BJ (cell line): ENCODE data around the gene DPYSL3. TPM values are rescaled to one million over a fixed set of nuclear protein-coding genes. Genes with fewer than 3 reads are reported as not detected.

ENCODE experiments used
- CTCF ChIA-PET: fragments of 350-600 bp; formaldehyde crosslinking; extraction: SDS; loops from one replicate; lab custom pipeline; 2021; ENCODE audit warnings: antibody characterized with exemption, inconsistent platforms; lab: Yijun Ruan, JAX
- POLR2A ChIA-PET: fragments of 300-600 bp; sonication (Branson Sonifier 250); formaldehyde crosslinking; extraction: SDS; loops from one replicate; lab custom pipeline; 2021; ENCODE audit warnings: antibody characterized with exemption; lab: Charles Lee
- DNase-seq: peaks from one replicate; pipeline ENCODE4 v3.0.0-alpha.2; 2011; ENCODE audit warnings: low read depth
- H3K27me3 ChIP-seq: 2 replicates; pipeline ENCODE4 v1.6.0; 2011; ENCODE audit warnings: low read length; ENCODE audit not compliant: control insufficient read depth, insufficient read depth
- H3K36me3 ChIP-seq: 2 replicates; pipeline ENCODE4 v1.5.1; 2011; ENCODE audit warnings: low read length; ENCODE audit not compliant: control insufficient read depth, insufficient read depth
- H3K4me3 ChIP-seq: 2 replicates; pipeline ENCODE4 v1.5.1; 2011; ENCODE audit warnings: low read depth, mild to moderate bottlenecking, control low read depth, low read length
- polyA plus RNA-seq: library from polyadenylated mRNA; depleted of rRNA; stranded (reverse); fragments of >200 nt; gene quantifications from 2 replicates; pipeline ENCODE4 v1.2.3, GENCODE V29; 2011
- TF ChIP-seq, protein P1 (sequence below): IDR thresholded peaks from 2 replicates; pipeline ENCODE4 v1.5.1; 2011; ENCODE audit warnings: low read depth, mild to moderate bottlenecking, control low read depth, inconsistent platforms, low read length, moderate library complexity; ENCODE audit not compliant: insufficient read depth

The DPYSL3 gene
- polyA plus RNA-seq, 1 experiment: 49.6 TPM

DNA sequence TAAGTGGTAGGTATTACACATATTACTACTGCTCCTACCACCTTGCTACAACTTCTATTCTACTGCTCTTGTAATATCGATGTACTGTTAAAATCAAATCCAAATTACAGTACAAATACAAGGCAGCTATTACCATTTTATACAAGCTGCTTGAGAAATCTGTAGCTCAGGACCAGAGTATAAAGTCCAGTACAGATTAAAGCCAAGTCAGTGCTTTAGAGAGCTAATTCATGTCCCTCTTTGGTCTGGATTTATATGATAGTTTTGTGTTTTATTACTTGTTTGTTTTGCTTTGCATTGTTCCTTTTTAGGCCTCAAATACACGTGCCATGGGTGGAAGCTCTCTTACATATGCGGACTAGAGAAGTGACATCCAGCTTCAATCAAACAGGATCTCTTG is 75.8 kb downstream of the DPYSL3 start:
- POLR2A ChIA-PET: no interaction called here
- CTCF ChIA-PET: interaction anchor here (1.4 kb wide), 1 partner anchor 10 kb away, joined by 3 read pairs; no protein-coding TSS in a partner anchor
- TF ChIP-seq, protein P1, sequence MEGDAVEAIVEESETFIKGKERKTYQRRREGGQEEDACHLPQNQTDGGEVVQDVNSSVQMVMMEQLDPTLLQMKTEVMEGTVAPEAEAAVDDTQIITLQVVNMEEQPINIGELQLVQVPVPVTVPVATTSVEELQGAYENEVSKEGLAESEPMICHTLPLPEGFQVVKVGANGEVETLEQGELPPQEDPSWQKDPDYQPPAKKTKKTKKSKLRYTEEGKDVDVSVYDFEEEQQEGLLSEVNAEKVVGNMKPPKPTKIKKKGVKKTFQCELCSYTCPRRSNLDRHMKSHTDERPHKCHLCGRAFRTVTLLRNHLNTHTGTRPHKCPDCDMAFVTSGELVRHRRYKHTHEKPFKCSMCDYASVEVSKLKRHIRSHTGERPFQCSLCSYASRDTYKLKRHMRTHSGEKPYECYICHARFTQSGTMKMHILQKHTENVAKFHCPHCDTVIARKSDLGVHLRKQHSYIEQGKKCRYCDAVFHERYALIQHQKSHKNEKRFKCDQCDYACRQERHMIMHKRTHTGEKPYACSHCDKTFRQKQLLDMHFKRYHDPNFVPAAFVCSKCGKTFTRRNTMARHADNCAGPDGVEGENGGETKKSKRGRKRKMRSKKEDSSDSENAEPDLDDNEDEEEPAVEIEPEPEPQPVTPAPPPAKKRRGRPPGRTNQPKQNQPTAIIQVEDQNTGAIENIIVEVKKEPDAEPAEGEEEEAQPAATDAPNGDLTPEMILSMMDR: no peak
- no peaks in the 10 kb centered on the region for H3K27me3 ChIP-seq
- H3K4me3 ChIP-seq: no peak overlapping the region
- no peaks in the 10 kb centered on the region for H3K36me3 ChIP-seq
- no peak for DNase-seq

DNA sequence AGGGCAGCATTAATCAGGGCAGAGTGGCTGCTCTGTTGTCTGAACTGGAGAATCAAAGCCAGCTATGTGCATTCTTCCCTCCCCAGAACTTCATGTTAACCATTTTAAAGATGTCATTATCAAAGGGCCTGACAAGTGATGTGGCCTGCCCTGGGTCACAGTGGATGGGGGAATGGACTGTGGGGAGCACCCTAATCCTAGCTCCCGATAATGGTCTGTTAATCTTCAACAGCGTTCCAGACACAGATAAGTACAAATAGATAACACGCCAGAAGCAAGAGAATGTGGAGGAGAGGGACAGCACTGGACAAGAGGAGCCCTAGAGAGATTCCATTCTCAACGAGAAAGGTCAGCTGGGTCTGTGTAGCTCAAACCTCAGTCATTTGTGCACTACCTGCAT is 77.5 kb downstream of the DPYSL3 start:
- Histone ChIP-seq H3K4me3 (no peak overlapping the region), H3K36me3 (no peaks in the 10 kb centered on the region), H3K27me3 (no peaks in the 10 kb centered on the region)
- no peak for DNase-seq
- ChIA-PET CTCF (no interaction called here), POLR2A (no interaction called here)
- TF ChIP-seq, protein P1: no peak

DNA sequence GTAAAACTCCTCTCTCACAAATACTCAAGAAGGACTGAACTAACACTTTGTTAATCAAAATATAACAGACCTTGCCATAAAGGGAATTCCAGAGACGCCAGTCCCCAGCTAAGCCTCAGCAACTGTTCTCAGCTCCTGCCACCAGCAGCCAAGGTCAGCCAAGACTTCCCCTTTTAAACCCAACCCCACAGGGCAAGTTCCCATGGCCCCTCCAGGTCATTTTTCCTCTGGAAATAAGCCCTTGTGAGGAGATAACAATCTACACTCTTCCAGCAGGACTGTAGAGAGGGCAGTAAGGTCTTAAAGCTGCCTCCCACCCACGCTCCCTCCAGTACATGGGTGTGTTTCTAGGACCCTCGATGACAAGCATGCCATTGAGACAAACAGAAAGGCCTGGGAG is 78.3 kb downstream of the DPYSL3 start:
- POLR2A ChIA-PET: interaction anchor here (0.6 kb wide), 1 partner anchor 134 kb away, joined by 4 read pairs; no protein-coding TSS in a partner anchor
- CTCF ChIA-PET: interaction anchor here (0.7 to 1.0 kb wide), 2 partner anchors 28 to 127 kb away, joined by 3 read pairs; no protein-coding TSS in a partner anchor

DNA sequence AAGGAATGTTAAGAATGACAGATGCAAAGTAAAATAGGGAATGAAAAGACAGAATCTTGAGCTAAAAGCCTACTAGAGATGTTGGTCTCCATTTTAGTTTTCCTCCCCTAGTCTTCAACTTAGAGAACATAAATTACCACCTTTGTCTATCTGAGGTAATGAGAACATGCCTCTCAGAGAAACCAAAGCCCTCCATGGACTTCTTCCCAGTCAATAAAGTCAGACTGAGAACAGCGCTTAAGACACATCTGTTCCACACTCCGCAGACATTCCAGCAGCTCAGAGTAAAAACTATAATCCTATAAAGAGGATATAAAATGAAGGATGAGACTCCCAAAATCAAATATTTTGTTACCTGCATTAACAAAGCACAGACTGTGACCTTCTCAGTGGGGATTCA is 79.2 kb downstream of the DPYSL3 start:
- ChIA-PET POLR2A (no interaction called here), CTCF (interaction anchor here (1.0 kb wide), 2 partner anchors 27 to 29 kb away, joined by 3 read pairs; no protein-coding TSS in a partner anchor)
- Histone ChIP-seq H3K36me3 (no peaks in the 10 kb centered on the region), H3K27me3 (no peaks in the 10 kb centered on the region), H3K4me3 (no peak overlapping the region)
- TF ChIP-seq, protein P1: no peak
- no peak for DNase-seq

More for the DNA sequence above, 78.3 kb downstream of the DPYSL3 start:
- Histone ChIP-seq H3K36me3 (no peaks in the 10 kb centered on the region), H3K4me3 (no peak overlapping the region), H3K27me3 (no peaks in the 10 kb centered on the region)
- TF ChIP-seq, protein P1: no peak
- DNase-seq: no peak

DNA sequence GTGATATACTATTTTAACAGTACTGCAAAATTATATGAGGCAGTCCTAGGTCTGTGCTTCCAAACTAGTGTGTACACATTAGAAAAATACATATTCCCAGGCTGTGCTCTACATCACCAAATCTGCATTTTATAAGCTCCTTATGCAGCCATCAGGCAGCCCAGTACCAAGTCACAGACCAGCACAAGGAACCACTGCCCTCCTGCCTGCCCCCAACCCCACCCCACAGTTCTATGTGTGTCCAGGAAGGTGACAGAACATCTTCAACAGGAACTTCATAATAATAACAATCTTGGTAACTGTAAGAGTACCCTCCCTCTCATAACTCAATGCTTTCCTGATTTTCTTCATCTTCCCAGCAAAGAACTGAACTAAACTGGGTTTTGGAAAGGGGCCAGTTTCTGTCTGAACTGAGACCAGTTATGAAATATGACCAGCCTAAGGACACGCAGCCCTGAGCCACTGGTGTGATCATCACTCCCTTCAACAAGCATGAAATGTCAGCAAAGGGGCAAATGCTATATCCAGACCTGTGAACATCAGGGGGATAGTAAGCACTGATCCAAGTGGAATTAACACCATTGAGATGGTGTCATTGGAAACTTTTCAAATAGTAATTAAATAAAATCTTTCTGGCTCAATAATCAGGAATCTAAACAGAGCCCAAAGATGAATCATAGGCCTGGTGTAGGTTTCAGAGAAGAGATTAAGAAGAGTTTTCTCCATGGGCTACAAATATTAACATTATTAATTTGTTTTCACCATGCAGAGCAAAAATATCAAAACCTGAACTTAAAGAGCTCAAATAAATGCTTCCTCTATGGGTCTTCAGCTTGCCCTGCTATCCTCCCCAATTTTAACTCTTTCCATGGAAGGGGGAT is 82.1 kb downstream of the DPYSL3 start:
- Histone ChIP-seq H3K27me3 (no peaks in the 10 kb centered on the region), H3K36me3 (no peaks in the 10 kb centered on the region), H3K4me3 (no peak overlapping the region)
- DNase-seq: no peak
- POLR2A ChIA-PET: no interaction called here
- CTCF ChIA-PET: interaction anchor here (2.2 kb wide), 1 partner anchor 10 kb away, joined by 7 read pairs; no protein-coding TSS in a partner anchor
- TF ChIP-seq, protein P1: no peak
